HG03064 (cell line): ENCODE measurements around the gene GLDN.

Source experiments
- ATAC-seq: cut with Tn5 transposase; IDR thresholded peaks from one replicate; pipeline ENCODE4 v1.9.1; 2021; ENCODE audit warnings: low read depth; ENCODE audit not compliant: unreplicated experiment

Gene GLDN

GRCh38 chr15:51341366-51342226, at the start of gene GLDN:
Gene GLDN, plus strand, starts transcription at chr15:51341655. Its CDS starts 30 bp downstream, at chr15:51341685.
- no peak for ATAC-seq

GRCh38 chr15:51298620-51299019, 42.8 kb upstream of the GLDN start:
- ATAC-seq: no peak

GRCh38 chr15:51299187-51300015, 42.1 kb upstream of the GLDN start:
- no peak for ATAC-seq

- no peak for ATAC-seq
Observed at GRCh38 chr15:51302480-51302879, 39.0 kb upstream of the GLDN start.

GRCh38 chr15:51303462-51303980, 37.9 kb upstream of the GLDN start:
- no peak for ATAC-seq

- no peak for ATAC-seq
Observed at GRCh38 chr15:51307325-51307724, 34.1 kb upstream of the GLDN start.

- no peak for ATAC-seq
Observed at GRCh38 chr15:51307811-51308210, 33.6 kb upstream of the GLDN start.

GRCh38 chr15:51310064-51310463, 31.4 kb upstream of the GLDN start:
- ATAC-seq: no peak

- no peak for ATAC-seq
Observed at GRCh38 chr15:51311510-51311909, 29.9 kb upstream of the GLDN start.

- ATAC-seq: no peak
Observed at GRCh38 chr15:51312166-51313073, 29.0 kb upstream of the GLDN start.

GRCh38 chr15:51313074-51313393, 28.4 kb upstream of the GLDN start:
- ATAC-seq: no peak

- no peak for ATAC-seq
Observed at GRCh38 chr15:51313644-51314280, 27.7 kb upstream of the GLDN start.

GRCh38 chr15:51314391-51315337, 26.8 kb upstream of the GLDN start:
- ATAC-seq: no peak

GRCh38 chr15:51315726-51316125, 25.7 kb upstream of the GLDN start:
- no peak for ATAC-seq

GRCh38 chr15:51316636-51317035, 24.8 kb upstream of the GLDN start:
- no peak for ATAC-seq

GRCh38 chr15:51318382-51319150, 22.9 kb upstream of the GLDN start:
- no peak for ATAC-seq

GRCh38 chr15:51319539-51319938, 21.9 kb upstream of the GLDN start:
- no peak for ATAC-seq

- ATAC-seq: no peak
Observed at GRCh38 chr15:51320843-51321242, 20.6 kb upstream of the GLDN start.
